Fibroblast of lung (primary cell): ENCODE measurements around the gene MBTD1.

Source experiments
- EZH2 ChIP-seq: IDR thresholded peaks from 2 replicates; pipeline ENCODE4 v1.5.1; 2012; ENCODE audit warnings: low read length, control low read depth, mild to moderate bottlenecking; ENCODE audit errors: missing control alignments
- TF ChIP-seq, protein P1 (sequence below), 2 donors: IDR thresholded peaks in 1 of 2; conservative IDR thresholded peaks in 1 of 2; 1 replicate in 1 of 2; 2 replicates in 1 of 2; pipeline ENCODE4 v1.5.1; 2011 to 2012; ENCODE audit warnings: low read length in 2 of 2, control low read depth in 1 of 2, inconsistent platforms in 1 of 2, low read depth in 1 of 2, mild to moderate bottlenecking in 1 of 2

DNA sequence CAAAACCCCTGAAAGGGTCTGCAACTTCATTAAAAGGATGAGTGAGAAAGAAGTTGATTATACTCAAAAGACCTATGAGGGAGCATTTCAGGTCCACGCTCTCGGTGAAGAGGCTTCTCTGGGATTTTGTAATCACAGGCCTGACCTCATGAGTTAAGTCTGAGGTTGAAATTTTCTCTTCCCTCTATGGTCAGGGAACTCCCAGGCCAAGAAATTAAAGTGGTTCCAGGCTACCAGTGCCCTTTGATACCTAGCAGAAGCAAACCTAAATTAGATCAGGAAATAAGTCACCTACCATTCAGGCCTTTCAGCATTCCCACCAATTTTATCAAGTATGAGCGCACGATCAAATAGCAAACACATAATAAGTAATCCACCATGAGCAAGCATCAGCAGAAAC is 27.9 kb downstream of the MBTD1 start:
- TF ChIP-seq, protein P1, sequence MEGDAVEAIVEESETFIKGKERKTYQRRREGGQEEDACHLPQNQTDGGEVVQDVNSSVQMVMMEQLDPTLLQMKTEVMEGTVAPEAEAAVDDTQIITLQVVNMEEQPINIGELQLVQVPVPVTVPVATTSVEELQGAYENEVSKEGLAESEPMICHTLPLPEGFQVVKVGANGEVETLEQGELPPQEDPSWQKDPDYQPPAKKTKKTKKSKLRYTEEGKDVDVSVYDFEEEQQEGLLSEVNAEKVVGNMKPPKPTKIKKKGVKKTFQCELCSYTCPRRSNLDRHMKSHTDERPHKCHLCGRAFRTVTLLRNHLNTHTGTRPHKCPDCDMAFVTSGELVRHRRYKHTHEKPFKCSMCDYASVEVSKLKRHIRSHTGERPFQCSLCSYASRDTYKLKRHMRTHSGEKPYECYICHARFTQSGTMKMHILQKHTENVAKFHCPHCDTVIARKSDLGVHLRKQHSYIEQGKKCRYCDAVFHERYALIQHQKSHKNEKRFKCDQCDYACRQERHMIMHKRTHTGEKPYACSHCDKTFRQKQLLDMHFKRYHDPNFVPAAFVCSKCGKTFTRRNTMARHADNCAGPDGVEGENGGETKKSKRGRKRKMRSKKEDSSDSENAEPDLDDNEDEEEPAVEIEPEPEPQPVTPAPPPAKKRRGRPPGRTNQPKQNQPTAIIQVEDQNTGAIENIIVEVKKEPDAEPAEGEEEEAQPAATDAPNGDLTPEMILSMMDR (conservative IDR thresholded peaks at IDR 0.05 in 1 of 2, IDR thresholded peaks at IDR 0.05 in 1 of 2; ENCODE audit: low read depth in 1 of 2, low read length in 2 of 2), result no peak
- TF ChIP-seq EZH2, result no peak
